Heart right ventricle (tissue), 16 donors: ENCODE data around the gene OR5AC2. TPM values are rescaled to one million over a fixed set of nuclear protein-coding genes. Genes with fewer than 3 reads are reported as not detected.

Experiments
- ATAC-seq, 8 donors: fragments of 200-7000 bp; cut with Tn5 transposase; one replicate each; pipeline ENCODE4 v1.9.1; 2020; ENCODE audit warnings: mild to moderate bottlenecking in 8 of 8, moderate library complexity in 8 of 8, moderate number of reproducible peaks in 1 of 8
- DNase-seq, 2 donors: peaks; one replicate each; pipeline ENCODE4 v3.0.0-alpha.2; 2020
- H3K27ac ChIP-seq, 10 donors: fragments of 200-600 bp; sonication (generic) in 2 of 10; one replicate each; pipeline versions ENCODE4 v1.5.0 to v1.8.0; 2020 to 2022; ENCODE audit warnings: mild to moderate bottlenecking in 3 of 10
- H3K27me3 ChIP-seq, 7 donors: fragments of 200-600 bp; one replicate each; pipeline ENCODE4 v1.8.0; 2021 to 2022; ENCODE audit warnings: mild to moderate bottlenecking in 2 of 7
- H3K36me3 ChIP-seq, 9 donors: fragments of 200-600 bp; sonication (generic) in 1 of 9; one replicate each; pipeline versions ENCODE4 v1.5.0 to v1.8.0; 2020 to 2022; ENCODE audit warnings: mild to moderate bottlenecking in 2 of 9
- H3K4me1 ChIP-seq, 9 donors: fragments of 200-600 bp; sonication (generic) in 1 of 9; one replicate each; pipeline versions ENCODE4 v1.5.0 to v1.8.0; 2020 to 2022; ENCODE audit warnings: mild to moderate bottlenecking in 4 of 9
- H3K4me3 ChIP-seq, 10 donors: fragments of 200-600 bp; sonication (generic) in 2 of 10; one replicate each; pipeline versions ENCODE4 v1.5.0 to v1.8.0; 2020 to 2022; ENCODE audit warnings: mild to moderate bottlenecking in 7 of 10, moderate library complexity in 2 of 10
- H3K9me3 ChIP-seq, 11 donors: fragments of 200-600 bp in 10 of 11; sonication (generic) in 2 of 11; one replicate each; pipeline versions ENCODE4 v1.5.0 to v1.8.0; 2013 to 2022; ENCODE audit warnings: mild to moderate bottlenecking in 2 of 11, control low read depth in 1 of 11, moderate library complexity in 1 of 11
- CTCF ChIP-seq, 9 donors: fragments of 200-600 bp; sonication (generic) in 2 of 9; IDR thresholded peaks; one replicate each; pipeline versions ENCODE4 v1.5.0 to v1.8.0; 2021 to 2022; ENCODE audit warnings: antibody characterized with exemption in 9 of 9, mild to moderate bottlenecking in 5 of 9, moderate library complexity in 1 of 9
- WGBS, 2 donors: extraction: QIAGEN DNeasy Blood & Tissue Kit; methylation state at CpG; one replicate each; pipeline ENCODE4 v1.1.7; 2013; ENCODE audit warnings: inconsistent platforms in 1 of 2; 5-methylcytosine and 5-hydroxymethylcytosine counted together
- intact Hi-C, 10 donors: fragments of 100-400 bp; cut with DNase I; formaldehyde crosslinking; loops; one replicate each; pipeline versions ENCODE4 v1.11.1 to v1.14.2; 2022
- polyA plus RNA-seq, 2 donors: library from polyadenylated mRNA; stranded (reverse); fragments of 200-250 nt; gene quantifications; one replicate each; pipeline ENCODE4 v1.2.3, GENCODE V29; 2013
- total RNA-seq, 10 donors: library from RNA; stranded (reverse); fragmentation: NEBNext Ultra II Directional in 3 of 10; extraction: Animal tissue kit (Norgen Biotek cat#: 25700) in 3 of 10; gene quantifications; one replicate each; pipeline versions ENCODE4 v1.2.1 to v1.2.4, GENCODE V29; 2021 to 2023
- donor health status: Arrhythmogenic right ventricular cardiomyopathy.
- donor health status: ischemic (EF 13 %, LVEDD 7.1; RV severe dilation, severe dysfunction).
- donor health status: healthy with polysubstance abuse.
- donor health status: DM: no; HTN: yes; CAD: no.
- donor health status: DM: no; HTN: no; CAD: no.
- donor health status: ischemic (EF 25% LVEDD 6.9; RV normal size, moderate dysfunction).
- donor health status: ischemic (EF 25% LVEDD 5.7; RV mildly dilated, moderate dysfunction).
- donor health status: healthy.
- donor health status: DM: yes; HTN: yes; CAD: no.
- donor health status: Ischemic cardiomyopathy.
- donor health status: ischemic (EF 35%, LVEDD 5.7; RV mildly dilated, moderate dysfunction).
- donor health status: nonischemic (EF 11% LVEDD 7.7; RV severe dilation, severe dysfunction).
- donor health status: DM: yes; HTN: yes; CAD: no.
- donor health status: PGD.
- donor health status: ischemic (EF 29% LVEDD 5.4; RV normal size, mild dysfunction).
- donor health status: nonischemic (EF 23%, LVEDD 6.1; RV moderate dilation, normal function).

OR5AC2 gene
- total and polyA plus RNA-seq, 12 donors, result not detected

DNA sequence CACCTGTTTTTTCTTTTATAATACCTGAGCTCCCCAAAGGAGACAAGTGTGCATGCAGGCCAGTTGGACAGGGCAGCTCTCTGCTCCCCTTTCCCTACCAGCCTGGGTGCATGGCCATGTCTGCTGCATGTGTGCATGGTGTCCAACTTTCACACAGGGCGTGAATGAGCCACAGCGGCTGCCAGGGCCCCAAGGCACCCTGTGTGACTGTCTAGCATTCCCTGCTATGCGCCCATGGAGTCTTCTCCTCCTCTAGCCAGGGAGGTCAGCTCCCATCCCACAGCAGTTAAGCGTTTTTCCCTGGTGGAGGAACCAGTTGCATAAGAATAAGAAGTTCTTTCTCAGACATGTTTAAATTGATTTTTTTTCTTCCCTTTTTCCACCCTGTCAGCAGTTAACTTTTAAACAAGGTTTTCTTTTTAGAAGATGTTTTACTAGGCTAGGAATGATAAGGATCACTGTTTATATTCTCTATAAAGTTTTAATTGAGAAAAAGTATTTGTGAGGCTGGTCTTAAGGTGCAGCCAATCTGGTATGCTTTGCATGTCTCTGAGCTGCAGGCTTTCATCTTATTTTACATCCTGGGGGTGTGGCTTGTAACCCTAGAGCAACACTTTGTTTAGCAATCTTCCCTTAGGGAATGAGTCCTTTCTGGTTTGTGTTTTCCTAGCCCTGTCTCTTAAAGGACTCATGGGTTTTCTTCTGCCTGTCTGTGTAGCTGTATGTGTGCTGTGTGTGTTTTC, 23.0 kb downstream of the OR5AC2 start:
- Histone ChIP-seq H3K27me3 (no peaks in the 10 kb centered on the region), H3K4me3 (no peak overlapping the region), H3K36me3 (no peaks in the 10 kb centered on the region), H3K4me1 (no peaks in the 10 kb centered on the region), H3K9me3 (peaks cover 0 to 56% (median 5%) of the 10 kb centered on the region in 11 donors), H3K27ac (no peak overlapping the region)
- 79 to 91% methylated on average over 4 of the region's 4 CpGs for WGBS, 2 donors
- DNase-seq (no peak), ATAC-seq (no peak)
- intact Hi-C loops, result no loop called here
- no peak for TF ChIP-seq CTCF (IDR thresholded peaks at IDR 0.05)

- no peaks in the 10 kb centered on the region for H3K27me3 ChIP-seq
- peaks cover 0 to 61% (median 5%) of the 10 kb centered on the region in 11 donors for H3K9me3 ChIP-seq
- ATAC-seq (no peak), DNase-seq (no peak)
- no peak overlapping the region for H3K27ac ChIP-seq
- H3K4me3 ChIP-seq, result no peak overlapping the region
- H3K4me1 ChIP-seq, result no peaks in the 10 kb centered on the region
- intact Hi-C loops, result no loop called here
- TF ChIP-seq CTCF (IDR thresholded peaks at IDR 0.05), result no peak
- no peaks in the 10 kb centered on the region for H3K36me3 ChIP-seq
These were observed 23.6 kb downstream of the OR5AC2 start for GRCh38 chr3:98110550-98110908.

- Histone ChIP-seq H3K4me3 (no peak overlapping the region), H3K36me3 (no peaks in the 10 kb centered on the region), H3K27me3 (no peaks in the 10 kb centered on the region), H3K27ac (no peak overlapping the region), H3K4me1 (no peaks in the 10 kb centered on the region), H3K9me3 (peaks cover 0 to 68% (median 5%) of the 10 kb centered on the region in 11 donors)
- intact Hi-C loops, result no loop called here
- no peak for TF ChIP-seq CTCF (IDR thresholded peaks at IDR 0.05)
- ATAC-seq, result no peak
- no peak for DNase-seq
- 59 to 71% methylated on average over 3 of the region's 3 CpGs for WGBS, 2 donors
These were observed 27.3 kb downstream of the OR5AC2 start for GRCh38 chr3:98114264-98114663.

DNA sequence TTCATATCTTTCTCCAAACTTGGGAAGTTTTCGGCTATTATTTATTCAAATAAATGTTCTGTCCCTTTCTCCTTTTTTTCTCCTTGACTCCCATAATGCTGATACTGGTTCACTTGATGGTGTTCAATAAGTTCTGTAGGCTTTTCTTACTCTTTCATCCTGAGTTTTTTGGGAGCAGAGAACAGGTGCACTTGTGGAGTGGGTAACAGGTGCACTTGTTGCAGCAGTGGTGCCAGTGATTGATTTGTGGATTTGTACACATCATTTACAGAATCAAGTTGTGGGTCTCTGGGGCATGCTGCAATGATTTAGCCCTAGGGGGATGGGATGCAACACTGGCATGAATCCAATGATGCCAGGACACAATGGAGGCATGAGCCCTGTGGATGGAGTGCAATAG, 28.7 kb downstream of the OR5AC2 start:
- 95% methylated on average over 1 of the region's 1 CpG for WGBS, 2 donors
- peaks cover 0 to 56% (median 3%) of the 10 kb centered on the region in 11 donors for H3K9me3 ChIP-seq
- no peaks in the 10 kb centered on the region for H3K4me1 ChIP-seq
- H3K27ac ChIP-seq, result no peak overlapping the region
- H3K27me3 ChIP-seq, result no peaks in the 10 kb centered on the region
- no peaks in the 10 kb centered on the region for H3K36me3 ChIP-seq
- ATAC-seq (no peak), DNase-seq (no peak)
- TF ChIP-seq CTCF (IDR thresholded peaks at IDR 0.05), result no peak
- no peak overlapping the region for H3K4me3 ChIP-seq
- intact Hi-C loops, result no loop called here
